Esophagus squamous epithelium (tissue), 5 donors: ENCODE measurements around the gene HNRNPL. TPM values are rescaled to one million over a fixed set of nuclear protein-coding genes. Genes with fewer than 3 reads are reported as not detected.
A peak's percentile ranks its signal among the peaks of the same experiment; 100 is the strongest.

ENCODE experiments used
- DNase-seq: peaks from one replicate; lab custom pipeline; 2025; lab: John Stamatoyannopoulos, UW
- H3K27ac ChIP-seq, 4 donors: fragments of 200-600 bp; sonication (generic); one replicate each; pipeline ENCODE4 v1.5.1; 2016 to 2019; ENCODE audit warnings: mild to moderate bottlenecking in 1 of 4
- H3K27me3 ChIP-seq, 4 donors: fragments of 200-600 bp; sonication (generic); 1 replicate in 3 of 4; 2 replicates in 1 of 4; pipeline versions ENCODE4 v1.5.1 to v1.6.0; 2017 to 2021; ENCODE audit warnings: antibody characterized with exemption in 1 of 4
- H3K36me3 ChIP-seq, 3 donors: fragments of 200-600 bp; sonication (generic); one replicate each; pipeline ENCODE4 v1.5.1; 2016 to 2019
- H3K4me1 ChIP-seq, 3 donors: fragments of 200-600 bp; sonication (generic); one replicate each; pipeline ENCODE4 v1.5.1; 2017 to 2019
- H3K4me3 ChIP-seq, 4 donors: fragments of 200-600 bp; sonication (generic); 1 replicate in 3 of 4; 2 replicates in 1 of 4; pipeline ENCODE4 v1.5.1; 2016 to 2019; ENCODE audit warnings: mild to moderate bottlenecking in 2 of 4, moderate library complexity in 1 of 4
- H3K9me3 ChIP-seq, 3 donors: fragments of 200-600 bp; sonication (generic); one replicate each; pipeline ENCODE4 v1.5.1; 2016 to 2019
- POLR2A ChIP-seq, 4 donors: fragments of 450-650 bp; IDR thresholded peaks; one replicate each; pipeline ENCODE4 v1.6.1; 2017; ENCODE audit warnings: antibody characterized with exemption in 4 of 4, mild to moderate bottlenecking in 4 of 4, moderate library complexity in 3 of 4
- WGBS, 2 donors: methylation state at CpG; one replicate each; pipeline ENCODE4 v1.1.5; 2018; 5-methylcytosine and 5-hydroxymethylcytosine counted together
- intact Hi-C: fragments of 100-400 bp; cut with DNase I; formaldehyde crosslinking; loops from one replicate; pipeline ENCODE4 v1.15.0; 2022
- total RNA-seq, 4 donors: library from RNA; depleted of rRNA; stranded (reverse); fragments of >200 nt; gene quantifications; one replicate each; pipeline ENCODE4 v1.1.0, GENCODE V29; 2016
- TF ChIP-seq, protein P1 (sequence below), 6 experiments: fragments of 450-650 bp in 4 of 6; fragments of 200-600 bp in 2 of 6; sonication (generic) in 2 of 6; IDR thresholded peaks; one replicate each; pipeline ENCODE4 v1.5.1; 2016 to 2019; ENCODE audit warnings: antibody characterized with exemption in 6 of 6, mild to moderate bottlenecking in 4 of 6, moderate library complexity in 4 of 6
- donor health status: DM: yes; HTN: yes; CAD: no.

Gene HNRNPL
- total RNA-seq, 4 donors from 2014 or later = 136 to 186 (median 167) TPM

GRCh38 chr19:38806371-38806770, 43.4 kb downstream of the HNRNPL start:
- intact Hi-C loops = no loop called here
- Histone ChIP-seq H3K27me3 (no peaks in the 10 kb centered on the region), H3K4me1 (peaks cover 0 to 34% (median 9%) of the 10 kb centered on the region in 3 donors), H3K4me3 (no peak overlapping the region), H3K9me3 (no peaks in the 10 kb centered on the region), H3K27ac (no peak overlapping the region), H3K36me3 (peaks cover 0 to 5% (median 0%) of the 10 kb centered on the region in 3 donors)
- no peak for TF ChIP-seq POLR2A (IDR thresholded peaks at IDR 0.05)
- TF ChIP-seq, protein P1, sequence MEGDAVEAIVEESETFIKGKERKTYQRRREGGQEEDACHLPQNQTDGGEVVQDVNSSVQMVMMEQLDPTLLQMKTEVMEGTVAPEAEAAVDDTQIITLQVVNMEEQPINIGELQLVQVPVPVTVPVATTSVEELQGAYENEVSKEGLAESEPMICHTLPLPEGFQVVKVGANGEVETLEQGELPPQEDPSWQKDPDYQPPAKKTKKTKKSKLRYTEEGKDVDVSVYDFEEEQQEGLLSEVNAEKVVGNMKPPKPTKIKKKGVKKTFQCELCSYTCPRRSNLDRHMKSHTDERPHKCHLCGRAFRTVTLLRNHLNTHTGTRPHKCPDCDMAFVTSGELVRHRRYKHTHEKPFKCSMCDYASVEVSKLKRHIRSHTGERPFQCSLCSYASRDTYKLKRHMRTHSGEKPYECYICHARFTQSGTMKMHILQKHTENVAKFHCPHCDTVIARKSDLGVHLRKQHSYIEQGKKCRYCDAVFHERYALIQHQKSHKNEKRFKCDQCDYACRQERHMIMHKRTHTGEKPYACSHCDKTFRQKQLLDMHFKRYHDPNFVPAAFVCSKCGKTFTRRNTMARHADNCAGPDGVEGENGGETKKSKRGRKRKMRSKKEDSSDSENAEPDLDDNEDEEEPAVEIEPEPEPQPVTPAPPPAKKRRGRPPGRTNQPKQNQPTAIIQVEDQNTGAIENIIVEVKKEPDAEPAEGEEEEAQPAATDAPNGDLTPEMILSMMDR (IDR thresholded peaks at IDR 0.05) = no peak
- 86 to 93% methylated on average over 6 of the region's 6 CpGs for WGBS, 2 donors
- DNase-seq = no peak

DNA sequence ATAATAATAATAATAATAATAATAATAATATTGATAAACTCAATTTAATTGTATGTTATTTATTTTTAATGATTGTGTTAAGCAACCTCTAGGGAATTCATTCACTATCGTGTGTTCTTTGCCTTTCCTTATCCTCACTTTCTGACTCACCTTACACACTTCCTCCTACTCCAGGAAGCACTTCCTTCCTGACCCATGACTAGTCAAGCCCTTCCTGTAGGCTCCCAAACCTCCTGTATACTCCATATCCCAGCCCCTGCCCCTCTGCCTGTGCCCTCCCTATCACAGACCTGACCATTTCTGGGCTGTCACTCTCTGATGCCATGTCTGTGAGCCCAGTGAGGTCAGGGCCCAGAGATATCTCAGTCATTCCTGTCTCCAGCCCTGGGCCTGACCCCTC, 44.6 kb downstream of the HNRNPL start:
- WGBS, 2 donors = 21 to 50% methylated on average over 1 of the region's 1 CpG
- no peaks in the 10 kb centered on the region for H3K9me3 ChIP-seq
- H3K27ac ChIP-seq = peak overlapping the region; percentile 9 to 53 (median 31)
- no peak for TF ChIP-seq POLR2A (IDR thresholded peaks at IDR 0.05)
- TF ChIP-seq, protein P1 (IDR thresholded peaks at IDR 0.05) = no peak
- intact Hi-C loops = no loop called here
- H3K27me3 ChIP-seq = no peaks in the 10 kb centered on the region
- H3K36me3 ChIP-seq = peaks cover 0 to 5% (median 0%) of the 10 kb centered on the region in 3 donors
- no peak for DNase-seq
- H3K4me3 ChIP-seq = no peak overlapping the region
- peaks cover 0 to 38% (median 10%) of the 10 kb centered on the region in 3 donors for H3K4me1 ChIP-seq

DNA sequence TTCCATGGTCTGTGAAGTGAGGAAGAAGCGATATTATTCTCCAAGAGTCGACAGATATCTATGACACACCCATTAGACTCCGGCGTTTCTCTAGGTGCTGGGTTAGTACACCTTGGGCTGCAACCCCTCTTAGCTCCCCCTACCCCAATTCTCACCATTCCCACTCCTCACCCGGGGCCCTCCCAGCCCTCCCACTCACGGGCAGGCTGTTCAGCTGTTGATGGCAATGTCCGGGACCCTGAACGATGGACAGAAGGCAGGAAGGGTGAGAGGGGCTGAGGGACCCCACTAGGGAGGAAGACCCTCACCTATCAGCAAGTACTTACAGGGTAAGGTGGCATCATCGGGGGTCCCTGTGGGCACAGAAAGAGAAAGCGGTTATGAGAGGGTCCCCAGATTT, 46.2 kb downstream of the HNRNPL start:
- DNase-seq = no peak
- TF ChIP-seq, protein P1 (IDR thresholded peaks at IDR 0.05) = no peak
- TF ChIP-seq POLR2A (IDR thresholded peaks at IDR 0.05) = no peak
- 90 to 91% methylated on average over 5 to 9 of the region's 10 CpGs for WGBS, 2 donors
- Histone ChIP-seq H3K27ac (no peak overlapping the region), H3K4me1 (peaks cover 7 to 53% (median 21%) of the 10 kb centered on the region in 3 donors), H3K4me3 (no peak overlapping the region), H3K27me3 (no peaks in the 10 kb centered on the region), H3K36me3 (peaks cover 0 to 5% (median 0%) of the 10 kb centered on the region in 3 donors), H3K9me3 (no peaks in the 10 kb centered on the region)
- intact Hi-C loops = no loop called here

GRCh38 chr19:38801359-38802095, 48.3 kb downstream of the HNRNPL start:
- no peak for TF ChIP-seq POLR2A (IDR thresholded peaks at IDR 0.05)
- TF ChIP-seq, protein P1 (IDR thresholded peaks at IDR 0.05) = no peak
- intact Hi-C loops = no loop called here
- Histone ChIP-seq H3K9me3 (no peaks in the 10 kb centered on the region), H3K4me3 (no peak overlapping the region), H3K36me3 (peaks cover 0 to 5% (median 0%) of the 10 kb centered on the region in 3 donors), H3K4me1 (peaks cover 7 to 38% (median 21%) of the 10 kb centered on the region in 3 donors), H3K27me3 (no peaks in the 10 kb centered on the region), H3K27ac (no peak overlapping the region)
- no peak for DNase-seq
- 94 to 95% methylated on average over 7 to 12 of the region's 12 CpGs for WGBS, 2 donors

DNA sequence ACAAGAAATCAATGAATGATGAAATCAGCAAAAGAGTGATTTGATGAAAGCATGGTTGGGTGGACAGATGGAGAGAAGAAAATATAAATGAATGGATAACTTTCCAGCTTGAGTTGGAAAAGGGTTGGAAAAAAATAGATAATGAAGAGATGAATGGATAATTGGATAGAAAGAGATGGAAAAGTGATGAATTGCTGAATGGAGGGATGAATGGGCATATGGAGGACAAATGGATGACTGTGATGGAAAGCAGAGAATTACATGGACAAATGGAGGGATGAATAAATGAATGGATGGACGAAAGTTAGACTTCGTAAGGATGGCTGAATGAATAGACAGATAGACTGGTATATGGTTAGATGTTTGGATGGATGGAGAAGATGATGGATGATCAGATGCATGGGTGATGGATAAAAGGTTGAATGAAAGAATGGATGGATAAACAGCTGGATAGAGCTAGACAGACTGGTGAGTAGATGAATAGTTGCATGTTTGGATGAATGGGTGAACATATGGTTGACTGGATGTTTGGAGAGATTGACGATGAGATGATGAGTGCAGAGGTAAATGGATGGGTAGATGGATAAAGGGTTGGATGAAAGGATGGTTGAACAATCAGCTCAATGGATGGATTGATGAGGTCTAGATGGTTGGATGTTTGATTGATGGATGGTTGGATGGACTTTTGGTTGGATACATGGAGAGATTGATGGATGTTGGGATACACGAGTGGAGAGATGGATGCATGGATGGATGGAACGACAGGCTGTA, 49.0 kb downstream of the HNRNPL start:
- 90 to 92% methylated on average over 5 of the region's 5 CpGs for WGBS, 2 donors
- intact Hi-C loops = no loop called here
- TF ChIP-seq, protein P1 (IDR thresholded peaks at IDR 0.05) = no peak
- no peak for TF ChIP-seq POLR2A (IDR thresholded peaks at IDR 0.05)
- H3K36me3 ChIP-seq = peaks cover 0 to 5% (median 0%) of the 10 kb centered on the region in 3 donors
- H3K4me1 ChIP-seq = peaks cover 7 to 34% (median 21%) of the 10 kb centered on the region in 3 donors
- DNase-seq = no peak
- no peak overlapping the region for H3K4me3 ChIP-seq
- no peaks in the 10 kb centered on the region for H3K9me3 ChIP-seq
- no peaks in the 10 kb centered on the region for H3K27me3 ChIP-seq
- H3K27ac ChIP-seq = peak overlapping the region in 1 of 4 donors; percentile 87
